WTC11 (cell line): ENCODE measurements around the gene PLEKHN1. TPM values are rescaled to one million over a fixed set of nuclear protein-coding genes. Genes with fewer than 3 reads are reported as not detected.

Experiments used
- ATAC-seq: fragments of 200-7000 bp; cut with Tn5 transposase; 2 replicates; pipeline ENCODE4 v1.10.0; 2021; ENCODE audit warnings: mild to moderate bottlenecking, moderate library complexity
- CTCF ChIA-PET: fragments of 300-600 bp; sonication (Branson Sonifier 250); formaldehyde crosslinking; loops from one replicate; lab custom pipeline; 2021; ENCODE audit warnings: antibody characterized with exemption; lab: Charles Lee
- POLR2A ChIA-PET: fragments of 350-600 bp; sonication (Branson Sonifier 250); formaldehyde crosslinking; loops from one replicate; lab custom pipeline; 2021; ENCODE audit warnings: antibody characterized with exemption; lab: Charles Lee
- DNase-seq: peaks from one replicate; pipeline ENCODE4 v3.0.0; 2021; ENCODE audit warnings: low spot score
- H3K27ac Mint-ChIP-seq: 2 replicates; pipeline ENCODE4 v1.8.0; 2021; ENCODE audit warnings: mixed read lengths
- H3K27me3 Mint-ChIP-seq: 2 replicates; pipeline ENCODE4 v1.8.0; 2021; ENCODE audit warnings: low read depth, mild to moderate bottlenecking, moderate library complexity, mixed read lengths
- H3K36me3 Mint-ChIP-seq: 2 replicates; pipeline ENCODE4 v1.8.0; 2021; ENCODE audit warnings: mixed read lengths
- H3K4me1 Mint-ChIP-seq: 2 replicates; pipeline ENCODE4 v1.8.0; 2022; ENCODE audit warnings: mixed read lengths
- H3K4me3 Mint-ChIP-seq: 2 replicates; pipeline ENCODE4 v1.8.0; 2021; ENCODE audit warnings: mild to moderate bottlenecking, moderate library complexity, mixed read lengths
- H3K9me3 Mint-ChIP-seq: 2 replicates; pipeline ENCODE4 v1.8.0; 2021; ENCODE audit warnings: mixed read lengths
- ESRRA ChIP-seq: sonication (generic); formaldehyde crosslinking; IDR thresholded peaks from 2 replicates; pipeline ENCODE4 v1.8.1; 2022; ENCODE audit warnings: mild to moderate bottlenecking, missing genetic modification reagents, borderline replicate concordance
- FOXK1 ChIP-seq: sonication (generic); formaldehyde crosslinking; IDR thresholded peaks from 2 replicates; pipeline ENCODE4 v1.8.0; 2022; ENCODE audit warnings: mild to moderate bottlenecking, moderate library complexity, missing genetic modification reagents
- FOXP1 ChIP-seq: sonication (generic); formaldehyde crosslinking; IDR thresholded peaks from 2 replicates; pipeline ENCODE4 v1.8.0; 2022; ENCODE audit warnings: missing genetic modification reagents, mild to moderate bottlenecking, moderate library complexity, borderline replicate concordance
- GRHL2 ChIP-seq: fragments of 250-450 bp; sonication (Bioruptor Pico); IDR thresholded peaks from 2 replicates; pipeline ENCODE4 v1.8.0; 2022; ENCODE audit warnings: mild to moderate bottlenecking, moderate library complexity; ENCODE audit not compliant: insufficient replicate concordance, severe bottlenecking
- HMGXB4 ChIP-seq: sonication (generic); formaldehyde crosslinking; IDR thresholded peaks from 2 replicates; pipeline ENCODE4 v1.8.1; 2023; ENCODE audit warnings: mild to moderate bottlenecking, moderate library complexity, missing genetic modification reagents
- JAZF1 ChIP-seq: fragments of 250-450 bp; sonication (Bioruptor Pico); IDR thresholded peaks from 2 replicates; pipeline ENCODE4 v1.9.0; 2021; ENCODE audit warnings: moderate library complexity, mild to moderate bottlenecking, inconsistent platforms
- MYBL2 ChIP-seq: sonication (generic); formaldehyde crosslinking; IDR thresholded peaks from 2 replicates; pipeline ENCODE4 v1.8.1; 2023; ENCODE audit warnings: mild to moderate bottlenecking, moderate library complexity, missing genetic modification reagents
- NFATC4 ChIP-seq: fragments of 250-450 bp; sonication (Bioruptor Pico); IDR thresholded peaks from 2 replicates; pipeline ENCODE4 v1.9.0; 2021; ENCODE audit warnings: mild to moderate bottlenecking
- NR3C1 ChIP-seq: sonication (generic); formaldehyde crosslinking; conservative IDR thresholded peaks from 2 replicates; pipeline ENCODE4 v1.8.1; 2023; ENCODE audit warnings: low read depth, mild to moderate bottlenecking, missing genetic modification reagents
- PRDM15 ChIP-seq: sonication (generic); formaldehyde crosslinking; IDR thresholded peaks from 2 replicates; pipeline ENCODE4 v1.8.0; 2022; ENCODE audit warnings: missing genetic modification reagents
- SMAD4 ChIP-seq: sonication (generic); formaldehyde crosslinking; IDR thresholded peaks from 2 replicates; pipeline ENCODE4 v1.8.0; 2022; ENCODE audit warnings: mild to moderate bottlenecking, missing genetic modification reagents
- SOX15 ChIP-seq: fragments of 250-450 bp; sonication (Bioruptor Pico); IDR thresholded peaks from 2 replicates; pipeline ENCODE4 v1.9.0; 2021; ENCODE audit warnings: mild to moderate bottlenecking
- SP1 ChIP-seq: sonication (generic); formaldehyde crosslinking; conservative IDR thresholded peaks from 2 replicates; pipeline ENCODE4 v1.8.1; 2022; ENCODE audit warnings: missing genetic modification reagents
- ZBTB21 ChIP-seq: sonication (generic); formaldehyde crosslinking; IDR thresholded peaks from 2 replicates; pipeline ENCODE4 v1.8.1; 2023; ENCODE audit warnings: mild to moderate bottlenecking, missing genetic modification reagents, borderline replicate concordance
- ZNF121 ChIP-seq: sonication (generic); formaldehyde crosslinking; IDR thresholded peaks from 2 replicates; pipeline ENCODE4 v1.8.0; 2023; ENCODE audit warnings: missing genetic modification reagents
- ZNF232 ChIP-seq: sonication (generic); formaldehyde crosslinking; IDR thresholded peaks from 2 replicates; pipeline ENCODE4 v1.8.0; 2022; ENCODE audit warnings: mild to moderate bottlenecking, missing genetic modification reagents
- ZNF423 ChIP-seq: fragments of 250-450 bp; sonication (Bioruptor Pico); IDR thresholded peaks from 2 replicates; pipeline ENCODE4 v2.1.2; 2022; ENCODE audit warnings: mild to moderate bottlenecking, moderate library complexity
- total RNA-seq: library from RNA; stranded (reverse); gene quantifications from 3 replicates; pipeline ENCODE4 v1.2.3, GENCODE V29; 2021
- TF ChIP-seq, protein P1 (sequence below): sonication (generic); formaldehyde crosslinking; IDR thresholded peaks from 2 replicates; pipeline ENCODE4 v1.8.0; 2022; ENCODE audit warnings: mild to moderate bottlenecking, missing genetic modification reagents
- TF ChIP-seq, protein P2 (sequence below): sonication (generic); formaldehyde crosslinking; IDR thresholded peaks from 2 replicates; pipeline ENCODE4 v1.8.1; 2022; ENCODE audit warnings: low read depth, missing genetic modification reagents, borderline replicate concordance
- TF ChIP-seq, protein P3 (sequence below): sonication (generic); formaldehyde crosslinking; IDR thresholded peaks from 2 replicates; pipeline ENCODE4 v1.8.1; 2023; ENCODE audit warnings: mild to moderate bottlenecking, missing genetic modification reagents
- TF ChIP-seq, protein P4 (sequence below): sonication (generic); formaldehyde crosslinking; IDR thresholded peaks from 2 replicates; pipeline ENCODE4 v1.8.0; 2022; ENCODE audit warnings: mild to moderate bottlenecking, missing genetic modification reagents

PLEKHN1 gene
- total RNA-seq, 1 experiment from 2014 or later = 3.4 TPM

- ATAC-seq (peak; percentile 78), DNase-seq (peak; percentile 85)
- H3K27me3 Mint-ChIP-seq = peaks cover 9% of the 10 kb centered on the region
Measured at GRCh38 chr1:960363-961131, 5.7 kb upstream of the PLEKHN1 start, which contains the start of gene KLHL17. Gene KLHL17 (plus strand): TSS chr1:960584. CDS start chr1:960694, 110 bp downstream.

GRCh38 chr1:961132-961669, 5.1 kb upstream of the PLEKHN1 start:
- H3K9me3 Mint-ChIP-seq = no peaks in the 10 kb centered on the region
- peaks cover 14% of the 10 kb centered on the region for H3K4me1 Mint-ChIP-seq
- H3K4me3 Mint-ChIP-seq = peak overlapping the region; percentile 58
- ChIA-PET CTCF (interaction anchor here (0.9 to 1.6 kb wide), 3 partner anchors 9 to 103 kb away, joined by 3 read pairs; no protein-coding TSS in a partner anchor), POLR2A (no interaction called here)
- H3K36me3 Mint-ChIP-seq = peaks cover 7% of the 10 kb centered on the region
- H3K27ac Mint-ChIP-seq = no peak overlapping the region
- ATAC-seq = peak; percentile 3; the same call in 1 of the 2 replicates
- H3K27me3 Mint-ChIP-seq = peaks cover 9% of the 10 kb centered on the region
- DNase-seq = no peak
- TF ChIP-seq ESRRA (CRISPR knock-in tag) (peak; percentile 81; the same call in 1 of the 2 replicates), ZBTB21 (CRISPR knock-in tag) (no peak), SMAD4 (CRISPR knock-in tag) (peak; percentile 40; the same call in 1 of the 2 replicates), ZNF232 (CRISPR knock-in tag) (no peak), PRDM15 (CRISPR knock-in tag) (no peak), MYBL2 (CRISPR knock-in tag) (0 out of 2 replicates have a peak, but pooled peaks have one; percentile 37), NFATC4 (CRISPR knock-in tag) (no peak), GRHL2 (CRISPR knock-in tag) (no peak), FOXP1 (CRISPR knock-in tag) (peak; percentile 85; the same call in 1 of the 2 replicates), ZNF121 (CRISPR knock-in tag) (no peak), JAZF1 (CRISPR knock-in tag) (no peak), NR3C1 (CRISPR knock-in tag) (no peak)
- TF ChIP-seq, protein P1, sequence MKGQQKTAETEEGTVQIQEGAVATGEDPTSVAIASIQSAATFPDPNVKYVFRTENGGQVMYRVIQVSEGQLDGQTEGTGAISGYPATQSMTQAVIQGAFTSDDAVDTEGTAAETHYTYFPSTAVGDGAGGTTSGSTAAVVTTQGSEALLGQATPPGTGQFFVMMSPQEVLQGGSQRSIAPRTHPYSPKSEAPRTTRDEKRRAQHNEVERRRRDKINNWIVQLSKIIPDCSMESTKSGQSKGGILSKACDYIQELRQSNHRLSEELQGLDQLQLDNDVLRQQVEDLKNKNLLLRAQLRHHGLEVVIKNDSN (CRISPR knock-in tag) = peak; percentile 58; the same call in 1 of the 2 replicates
- TF ChIP-seq, protein P2, sequence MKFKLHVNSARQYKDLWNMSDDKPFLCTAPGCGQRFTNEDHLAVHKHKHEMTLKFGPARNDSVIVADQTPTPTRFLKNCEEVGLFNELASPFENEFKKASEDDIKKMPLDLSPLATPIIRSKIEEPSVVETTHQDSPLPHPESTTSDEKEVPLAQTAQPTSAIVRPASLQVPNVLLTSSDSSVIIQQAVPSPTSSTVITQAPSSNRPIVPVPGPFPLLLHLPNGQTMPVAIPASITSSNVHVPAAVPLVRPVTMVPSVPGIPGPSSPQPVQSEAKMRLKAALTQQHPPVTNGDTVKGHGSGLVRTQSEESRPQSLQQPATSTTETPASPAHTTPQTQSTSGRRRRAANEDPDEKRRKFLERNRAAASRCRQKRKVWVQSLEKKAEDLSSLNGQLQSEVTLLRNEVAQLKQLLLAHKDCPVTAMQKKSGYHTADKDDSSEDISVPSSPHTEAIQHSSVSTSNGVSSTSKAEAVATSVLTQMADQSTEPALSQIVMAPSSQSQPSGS = no peak
- TF ChIP-seq, protein P3, sequence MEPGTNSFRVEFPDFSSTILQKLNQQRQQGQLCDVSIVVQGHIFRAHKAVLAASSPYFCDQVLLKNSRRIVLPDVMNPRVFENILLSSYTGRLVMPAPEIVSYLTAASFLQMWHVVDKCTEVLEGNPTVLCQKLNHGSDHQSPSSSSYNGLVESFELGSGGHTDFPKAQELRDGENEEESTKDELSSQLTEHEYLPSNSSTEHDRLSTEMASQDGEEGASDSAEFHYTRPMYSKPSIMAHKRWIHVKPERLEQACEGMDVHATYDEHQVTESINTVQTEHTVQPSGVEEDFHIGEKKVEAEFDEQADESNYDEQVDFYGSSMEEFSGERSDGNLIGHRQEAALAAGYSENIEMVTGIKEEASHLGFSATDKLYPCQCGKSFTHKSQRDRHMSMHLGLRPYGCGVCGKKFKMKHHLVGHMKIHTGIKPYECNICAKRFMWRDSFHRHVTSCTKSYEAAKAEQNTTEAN (CRISPR knock-in tag) = no peak

More at GRCh38 chr1:960363-961131, 5.7 kb upstream of the PLEKHN1 start, which contains the start of gene KLHL17:
- H3K27ac Mint-ChIP-seq = no peak within 1 kb of the TSS
- H3K36me3 Mint-ChIP-seq = peaks cover 10% of the 10 kb centered on the region
- H3K4me1 Mint-ChIP-seq = peaks cover 14% of the 10 kb centered on the region
- TF ChIP-seq FOXK1 (CRISPR knock-in tag) = peak; percentile 53; the same call in 1 of the 2 replicates
- TF ChIP-seq, protein P4, sequence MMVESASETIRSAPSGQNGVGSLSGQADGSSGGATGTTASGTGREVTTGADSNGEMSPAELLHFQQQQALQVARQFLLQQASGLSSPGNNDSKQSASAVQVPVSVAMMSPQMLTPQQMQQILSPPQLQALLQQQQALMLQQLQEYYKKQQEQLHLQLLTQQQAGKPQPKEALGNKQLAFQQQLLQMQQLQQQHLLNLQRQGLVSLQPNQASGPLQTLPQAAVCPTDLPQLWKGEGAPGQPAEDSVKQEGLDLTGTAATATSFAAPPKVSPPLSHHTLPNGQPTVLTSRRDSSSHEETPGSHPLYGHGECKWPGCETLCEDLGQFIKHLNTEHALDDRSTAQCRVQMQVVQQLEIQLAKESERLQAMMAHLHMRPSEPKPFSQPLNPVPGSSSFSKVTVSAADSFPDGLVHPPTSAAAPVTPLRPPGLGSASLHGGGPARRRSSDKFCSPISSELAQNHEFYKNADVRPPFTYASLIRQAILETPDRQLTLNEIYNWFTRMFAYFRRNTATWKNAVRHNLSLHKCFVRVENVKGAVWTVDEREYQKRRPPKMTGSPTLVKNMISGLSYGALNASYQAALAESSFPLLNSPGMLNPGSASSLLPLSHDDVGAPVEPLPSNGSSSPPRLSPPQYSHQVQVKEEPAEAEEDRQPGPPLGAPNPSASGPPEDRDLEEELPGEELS (CRISPR knock-in tag) = peak; percentile 37; the same call in 1 of the 2 replicates
- TF ChIP-seq HMGXB4 (CRISPR knock-in tag) = 0 out of 2 replicates have a peak, but pooled peaks have one; percentile 35
- no peak for TF ChIP-seq SOX15 (CRISPR knock-in tag)
- no peak for TF ChIP-seq ZNF423 (CRISPR knock-in tag)
- peak; percentile 78 for TF ChIP-seq SP1 (CRISPR knock-in tag)
- ChIA-PET POLR2A (no interaction called here), CTCF (interaction anchor here (1.6 kb wide), 1 partner anchor 104 kb away, joined by 3 read pairs; no protein-coding TSS in a partner anchor)
- peak within 1 kb of the TSS; percentile 66 for H3K4me3 Mint-ChIP-seq
- no peaks in the 10 kb centered on the region for H3K9me3 Mint-ChIP-seq
